Astrocyte (in vitro differentiated cells and primary cell): Measurements from ENCODE around the gene DOK6.

ENCODE experiments used
- CTCF ChIP-seq: IDR thresholded peaks from 2 replicates; pipeline ENCODE4 v1.5.1; 2011; ENCODE audit warnings: low read depth, mild to moderate bottlenecking, inconsistent platforms, low read length, moderate library complexity; ENCODE audit not compliant: insufficient read depth
- EZH2 ChIP-seq: IDR thresholded peaks from 2 replicates; pipeline ENCODE4 v1.6.1; 2012; ENCODE audit warnings: mild to moderate bottlenecking, low read length, inconsistent platforms; ENCODE audit not compliant: insufficient read depth

DNA sequence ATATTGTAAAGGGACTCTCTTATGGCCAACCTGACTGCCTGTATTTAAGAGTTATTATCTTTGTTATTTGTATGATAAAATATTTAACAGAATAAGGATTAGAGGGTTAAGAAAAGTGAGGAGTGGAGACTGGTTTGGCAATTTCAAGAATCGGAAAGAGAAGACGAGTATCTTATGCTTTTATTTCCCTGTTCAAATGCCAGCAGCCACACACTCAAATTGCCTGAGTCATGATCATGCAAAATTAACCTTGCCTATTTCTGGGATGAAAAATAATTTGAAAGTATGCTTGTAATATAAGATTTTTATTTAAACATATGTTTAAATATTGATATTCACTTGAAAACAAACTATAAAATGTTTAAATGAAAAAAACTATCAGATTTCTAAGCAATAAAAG is 358.4 kb downstream of the DOK6 start:
- TF ChIP-seq CTCF: no peak
- no peak for TF ChIP-seq EZH2
